Measurements from ENCODE around the gene KIF26B. TPM values are rescaled to one million over a fixed set of nuclear protein-coding genes. Genes with fewer than 3 reads are reported as not detected.

Gene KIF26B
- polyA plus RNA-seq, 2 of the 4 experiments (the other 2 are of a cell fraction), result 0.01 to 0.04 TPM

DNA sequence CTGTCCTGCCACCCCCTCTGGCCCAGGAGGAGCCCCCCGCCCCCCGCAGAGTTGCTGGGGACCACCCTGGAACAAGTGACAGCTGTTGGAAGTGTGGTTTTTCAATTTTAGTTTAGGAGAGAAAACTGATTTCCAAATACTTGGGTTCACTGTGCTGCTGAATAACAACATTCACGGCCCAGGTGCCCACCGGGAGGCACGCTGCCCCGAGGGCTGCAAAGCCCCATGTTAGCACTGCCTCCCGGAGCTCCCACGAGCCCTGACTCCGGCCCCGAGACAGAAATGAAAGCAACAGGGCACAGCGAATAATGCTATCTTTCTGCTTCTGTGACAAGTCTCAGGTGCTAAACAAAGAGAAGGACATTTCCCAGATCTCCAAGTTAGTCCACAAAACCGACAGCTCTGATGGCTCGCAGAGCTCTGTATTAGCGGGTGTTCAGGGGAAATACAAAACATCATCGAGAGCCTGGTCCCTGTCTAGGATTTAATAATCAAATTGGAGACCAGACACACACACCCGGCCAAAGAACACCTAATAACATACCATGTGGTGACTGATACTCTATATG lies 451.5 kb downstream of the KIF26B start:
- ChIA-PET POLR2A (no interaction called here), CTCF (interaction anchor here (0.5 kb wide), 1 partner anchor 410 kb away, joined by 3 read pairs; no protein-coding TSS in a partner anchor)
- ATAC-seq (no peak), DNase-seq (ENCODE audit: low read depth in 1 of 2, low spot score in 1 of 2) (no peak), FAIRE-seq (no peak)
- no peak overlapping the region for H3K4me3 ChIP-seq
- 65% methylated on average over 12 of the region's 16 CpGs for WGBS (ENCODE audit: missing lambda C conversion rate)
- H3K9me3 ChIP-seq, result no peaks in the 10 kb centered on the region
- H3K4me2 ChIP-seq, result no peak overlapping the region
- TF ChIP-seq, protein P1, sequence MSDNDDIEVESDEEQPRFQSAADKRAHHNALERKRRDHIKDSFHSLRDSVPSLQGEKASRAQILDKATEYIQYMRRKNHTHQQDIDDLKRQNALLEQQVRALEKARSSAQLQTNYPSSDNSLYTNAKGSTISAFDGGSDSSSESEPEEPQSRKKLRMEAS (IDR thresholded peaks at IDR 0.05), result no peak
- no peak overlapping the region for H3K27ac ChIP-seq
- no peaks in the 10 kb centered on the region for H3K4me1 ChIP-seq

DNA sequence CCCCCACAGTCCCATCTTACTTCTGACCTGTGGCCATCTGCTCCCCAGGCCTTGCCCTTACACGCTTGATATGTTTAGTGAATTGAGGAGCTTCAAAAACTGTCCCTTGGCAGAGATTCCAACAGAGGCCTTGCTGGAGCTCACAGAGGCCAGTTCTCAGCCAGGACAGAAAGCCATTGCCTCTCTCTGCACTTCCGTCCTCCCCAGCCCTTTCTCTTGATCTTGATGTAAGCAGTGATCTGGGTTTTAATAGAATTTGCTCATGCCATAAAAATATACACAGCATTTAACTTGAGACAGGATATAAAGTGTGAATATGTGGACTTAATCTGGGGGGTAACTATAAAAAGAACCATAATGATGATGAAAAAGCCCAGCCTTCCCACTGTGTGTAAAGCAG lies 453.5 kb downstream of the KIF26B start:
- Histone ChIP-seq H3K4me2 (no peak overlapping the region), H3K27ac (no peak overlapping the region), H3K9me3 (no peaks in the 10 kb centered on the region), H3K4me3 (no peak overlapping the region), H3K4me1 (no peaks in the 10 kb centered on the region)
- no peak for TF ChIP-seq NR3C1 (IDR thresholded peaks at IDR 0.05)
- TF ChIP-seq, protein P2, sequence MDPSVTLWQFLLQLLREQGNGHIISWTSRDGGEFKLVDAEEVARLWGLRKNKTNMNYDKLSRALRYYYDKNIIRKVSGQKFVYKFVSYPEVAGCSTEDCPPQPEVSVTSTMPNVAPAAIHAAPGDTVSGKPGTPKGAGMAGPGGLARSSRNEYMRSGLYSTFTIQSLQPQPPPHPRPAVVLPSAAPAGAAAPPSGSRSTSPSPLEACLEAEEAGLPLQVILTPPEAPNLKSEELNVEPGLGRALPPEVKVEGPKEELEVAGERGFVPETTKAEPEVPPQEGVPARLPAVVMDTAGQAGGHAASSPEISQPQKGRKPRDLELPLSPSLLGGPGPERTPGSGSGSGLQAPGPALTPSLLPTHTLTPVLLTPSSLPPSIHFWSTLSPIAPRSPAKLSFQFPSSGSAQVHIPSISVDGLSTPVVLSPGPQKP (IDR thresholded peaks at IDR 0.05; ENCODE audit: low read depth, low read length), result no peak
- TF ChIP-seq FOXS1 (CRISPR knock-in tag; IDR thresholded peaks at IDR 0.05), result no peak
- TF ChIP-seq RARB (CRISPR knock-in tag; IDR thresholded peaks at IDR 0.05), result no peak
- TF ChIP-seq, protein P3, sequence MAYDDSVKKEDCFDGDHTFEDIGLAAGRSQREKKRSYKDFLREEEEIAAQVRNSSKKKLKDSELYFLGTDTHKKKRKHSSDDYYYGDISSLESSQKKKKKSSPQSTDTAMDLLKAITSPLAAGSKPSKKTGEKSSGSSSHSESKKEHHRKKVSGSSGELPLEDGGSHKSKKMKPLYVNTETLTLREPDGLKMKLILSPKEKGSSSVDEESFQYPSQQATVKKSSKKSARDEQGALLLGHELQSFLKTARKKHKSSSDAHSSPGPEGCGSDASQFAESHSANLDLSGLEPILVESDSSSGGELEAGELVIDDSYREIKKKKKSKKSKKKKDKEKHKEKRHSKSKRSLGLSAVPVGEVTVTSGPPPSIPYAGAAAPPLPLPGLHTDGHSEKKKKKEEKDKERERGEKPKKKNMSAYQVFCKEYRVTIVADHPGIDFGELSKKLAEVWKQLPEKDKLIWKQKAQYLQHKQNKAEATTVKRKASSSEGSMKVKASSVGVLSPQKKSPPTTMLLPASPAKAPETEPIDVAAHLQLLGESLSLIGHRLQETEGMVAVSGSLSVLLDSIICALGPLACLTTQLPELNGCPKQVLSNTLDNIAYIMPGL (CRISPR knock-in tag; IDR thresholded peaks at IDR 0.05; ENCODE audit: borderline replicate concordance), result no peak
- no peak for TF ChIP-seq GATA3 (IDR thresholded peaks at IDR 0.05; ENCODE audit: borderline replicate concordance)
- no peak for TF ChIP-seq JUN (IDR thresholded peaks at IDR 0.05)
- TF ChIP-seq HOXB5 (CRISPR knock-in tag; IDR thresholded peaks at IDR 0.05), result no peak
- TF ChIP-seq, protein P4, sequence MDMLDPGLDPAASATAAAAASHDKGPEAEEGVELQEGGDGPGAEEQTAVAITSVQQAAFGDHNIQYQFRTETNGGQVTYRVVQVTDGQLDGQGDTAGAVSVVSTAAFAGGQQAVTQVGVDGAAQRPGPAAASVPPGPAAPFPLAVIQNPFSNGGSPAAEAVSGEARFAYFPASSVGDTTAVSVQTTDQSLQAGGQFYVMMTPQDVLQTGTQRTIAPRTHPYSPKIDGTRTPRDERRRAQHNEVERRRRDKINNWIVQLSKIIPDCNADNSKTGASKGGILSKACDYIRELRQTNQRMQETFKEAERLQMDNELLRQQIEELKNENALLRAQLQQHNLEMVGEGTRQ (IDR thresholded peaks at IDR 0.05), result no peak
- no peak for TF ChIP-seq EHF (CRISPR knock-in tag; IDR thresholded peaks at IDR 0.05)
- TF ChIP-seq HDAC2 (IDR thresholded peaks at IDR 0.05), result no peak
- TF ChIP-seq, protein P5, sequence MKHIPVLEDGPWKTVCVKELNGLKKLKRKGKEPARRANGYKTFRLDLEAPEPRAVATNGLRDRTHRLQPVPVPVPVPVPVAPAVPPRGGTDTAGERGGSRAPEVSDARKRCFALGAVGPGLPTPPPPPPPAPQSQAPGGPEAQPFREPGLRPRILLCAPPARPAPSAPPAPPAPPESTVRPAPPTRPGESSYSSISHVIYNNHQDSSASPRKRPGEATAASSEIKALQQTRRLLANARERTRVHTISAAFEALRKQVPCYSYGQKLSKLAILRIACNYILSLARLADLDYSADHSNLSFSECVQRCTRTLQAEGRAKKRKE (CRISPR knock-in tag; IDR thresholded peaks at IDR 0.05; ENCODE audit: low read depth), result no peak
- no peak for TF ChIP-seq ZC3H11A (IDR thresholded peaks at IDR 0.05)
- no peak for TF ChIP-seq KDM5A (IDR thresholded peaks at IDR 0.05)
- no peak for TF ChIP-seq EHMT2 (IDR thresholded peaks at IDR 0.05; ENCODE audit: low read depth)
- POLR2A ChIA-PET, result no interaction called here
- ATAC-seq (no peak), DNase-seq (ENCODE audit: low read depth in 1 of 2, low spot score in 1 of 2) (no peak), FAIRE-seq (no peak)
- CTCF ChIA-PET, result no interaction called here
- WGBS (ENCODE audit: missing lambda C conversion rate), result 15% methylated on average over 2 of the region's 2 CpGs

DNA sequence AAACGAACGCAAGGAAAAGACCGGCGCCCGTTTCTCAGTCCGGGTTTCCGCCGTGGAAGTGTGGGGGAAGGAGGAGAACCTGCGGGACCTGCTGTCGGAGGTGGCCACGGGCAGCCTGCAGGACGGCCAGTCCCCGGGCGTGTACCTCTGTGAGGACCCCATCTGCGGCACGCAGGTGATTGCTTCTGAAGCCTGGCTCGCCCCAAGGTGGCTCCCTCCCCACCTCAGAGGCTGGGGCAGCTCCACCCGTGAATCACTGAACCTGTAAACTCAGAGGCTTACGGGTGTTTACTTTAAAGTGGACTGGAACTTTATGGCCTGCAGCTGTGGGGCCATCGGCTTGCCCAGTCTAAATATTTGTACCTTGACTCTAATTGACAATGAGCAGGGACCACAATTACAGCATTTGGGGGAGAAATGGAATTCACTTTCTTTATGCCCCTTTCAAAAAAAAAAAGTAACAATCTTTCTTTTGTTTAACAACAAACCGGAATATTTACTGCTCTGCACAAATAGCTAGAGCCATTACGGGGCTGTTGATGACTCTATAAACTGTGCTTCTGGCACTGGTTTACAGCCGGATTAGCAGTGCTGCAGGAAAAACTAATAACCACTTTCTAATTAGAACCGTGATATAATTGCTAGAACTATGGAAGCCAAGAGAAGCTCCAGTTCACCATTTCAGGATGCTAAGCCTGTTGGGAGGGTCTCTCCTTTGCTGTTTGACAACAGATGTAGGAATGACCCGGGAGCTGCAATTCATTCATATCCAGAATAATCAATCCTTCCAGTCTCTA lies 454.8 kb downstream of the KIF26B start:
- ATAC-seq (no peak), DNase-seq (ENCODE audit: low read depth in 1 of 2, low spot score in 1 of 2) (no peak), FAIRE-seq (no peak)
- CTCF ChIA-PET, result no interaction called here
- Histone ChIP-seq H3K4me1 (no peaks in the 10 kb centered on the region), H3K9me3 (no peaks in the 10 kb centered on the region), H3K4me2 (no peak overlapping the region), H3K27ac (no peak overlapping the region), H3K4me3 (no peak overlapping the region)
- 63% methylated on average over 18 of the region's 25 CpGs for WGBS (ENCODE audit: missing lambda C conversion rate)
- POLR2A ChIA-PET, result no interaction called here
- TF ChIP-seq HDAC2 (IDR thresholded peaks at IDR 0.05) (no peak), MYC (IDR thresholded peaks at IDR 0.05; ENCODE audit: borderline replicate concordance, low read length) (no peak), CBX2 (IDR thresholded peaks at IDR 0.05; ENCODE audit: borderline replicate concordance, low read depth) (no peak), MAFK (IDR thresholded peaks at IDR 0.05; ENCODE audit: partially characterized antibody) (no peak), ZC3H11A (IDR thresholded peaks at IDR 0.05) (no peak), FOXS1 (CRISPR knock-in tag; IDR thresholded peaks at IDR 0.05) (no peak), NFE2L2 (conservative IDR thresholded peaks at IDR 0.05; ENCODE audit: low read length) (no peak), EHMT2 (IDR thresholded peaks at IDR 0.05; ENCODE audit: low read depth) (no peak), HEYL (CRISPR knock-in tag; IDR thresholded peaks at IDR 0.05) (no peak), KDM5A (IDR thresholded peaks at IDR 0.05) (no peak), HOXB13 (CRISPR knock-in tag; IDR thresholded peaks at IDR 0.05; ENCODE audit: low read depth) (no peak)
- TF ChIP-seq, protein P1 (IDR thresholded peaks at IDR 0.05), result no peak
- TF ChIP-seq, protein P6, sequence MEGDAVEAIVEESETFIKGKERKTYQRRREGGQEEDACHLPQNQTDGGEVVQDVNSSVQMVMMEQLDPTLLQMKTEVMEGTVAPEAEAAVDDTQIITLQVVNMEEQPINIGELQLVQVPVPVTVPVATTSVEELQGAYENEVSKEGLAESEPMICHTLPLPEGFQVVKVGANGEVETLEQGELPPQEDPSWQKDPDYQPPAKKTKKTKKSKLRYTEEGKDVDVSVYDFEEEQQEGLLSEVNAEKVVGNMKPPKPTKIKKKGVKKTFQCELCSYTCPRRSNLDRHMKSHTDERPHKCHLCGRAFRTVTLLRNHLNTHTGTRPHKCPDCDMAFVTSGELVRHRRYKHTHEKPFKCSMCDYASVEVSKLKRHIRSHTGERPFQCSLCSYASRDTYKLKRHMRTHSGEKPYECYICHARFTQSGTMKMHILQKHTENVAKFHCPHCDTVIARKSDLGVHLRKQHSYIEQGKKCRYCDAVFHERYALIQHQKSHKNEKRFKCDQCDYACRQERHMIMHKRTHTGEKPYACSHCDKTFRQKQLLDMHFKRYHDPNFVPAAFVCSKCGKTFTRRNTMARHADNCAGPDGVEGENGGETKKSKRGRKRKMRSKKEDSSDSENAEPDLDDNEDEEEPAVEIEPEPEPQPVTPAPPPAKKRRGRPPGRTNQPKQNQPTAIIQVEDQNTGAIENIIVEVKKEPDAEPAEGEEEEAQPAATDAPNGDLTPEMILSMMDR (IDR thresholded peaks at IDR 0.05), result no peak
- TF ChIP-seq, protein P5 (CRISPR knock-in tag; IDR thresholded peaks at IDR 0.05; ENCODE audit: low read depth), result no peak

Data from A549 (cell line).